PFSK-1 (cell line): Measurements from ENCODE around the gene RIIAD1.

ENCODE experiments used
- FOXP2 ChIP-seq: optimal IDR thresholded peaks from 2 replicates; pipeline ENCODE3; 2011; ENCODE audit warnings: borderline replicate concordance, control low read depth, inconsistent platforms; ENCODE audit not compliant: insufficient read depth; ENCODE audit errors: extremely low read length, extremely low read depth
- POLR2AphosphoS5 ChIP-seq: IDR thresholded peaks from 2 replicates; pipeline ENCODE4 v1.6.1; 2012; ENCODE audit warnings: low read depth, mild to moderate bottlenecking, control low read depth, low read length, moderate library complexity
- REST ChIP-seq, 2 experiments: IDR thresholded peaks; 2 replicates each; pipeline versions ENCODE4 v1.6.1 to v1.8.0; 2011 to 2012; ENCODE audit warnings: low read depth in 2 of 2, low read length in 2 of 2, control low read depth in 1 of 2, inconsistent platforms in 1 of 2, mild to moderate bottlenecking in 1 of 2, moderate library complexity in 1 of 2; ENCODE audit not compliant: insufficient read depth in 1 of 2
- SIN3A ChIP-seq: IDR thresholded peaks from 2 replicates; pipeline ENCODE4 v1.6.1; 2012; ENCODE audit warnings: mild to moderate bottlenecking, low read length, moderate library complexity, borderline replicate concordance; ENCODE audit not compliant: insufficient read depth
- TAF1 ChIP-seq: IDR thresholded peaks from 2 replicates; pipeline ENCODE4 v1.6.1; 2012; ENCODE audit warnings: low read length, control low read depth, borderline replicate concordance; ENCODE audit not compliant: insufficient read depth

The RIIAD1 gene

GRCh38 chr1:151775894-151776664 is 54.8 kb downstream of the RIIAD1 start:
- TF ChIP-seq SIN3A (no peak), TAF1 (no peak), REST (IDR thresholded peaks at IDR 0.05; ENCODE audit: insufficient read depth in 1 of 2, low read depth in 2 of 2, low read length in 2 of 2) (no peak), FOXP2 (no peak), POLR2AphosphoS5 (no peak)

GRCh38 chr1:151776665-151777062 is 55.3 kb downstream of the RIIAD1 start:
- TF ChIP-seq REST (IDR thresholded peaks at IDR 0.05; ENCODE audit: insufficient read depth in 1 of 2, low read depth in 2 of 2, low read length in 2 of 2) = no peak
- no peak for TF ChIP-seq TAF1
- no peak for TF ChIP-seq SIN3A
- TF ChIP-seq FOXP2 = no peak
- TF ChIP-seq POLR2AphosphoS5 = no peak

- no peak for TF ChIP-seq TAF1
- no peak for TF ChIP-seq FOXP2
- TF ChIP-seq REST (IDR thresholded peaks at IDR 0.05; ENCODE audit: insufficient read depth in 1 of 2, low read depth in 2 of 2, low read length in 2 of 2) = no peak
- no peak for TF ChIP-seq POLR2AphosphoS5
- no peak for TF ChIP-seq SIN3A
These were observed 56.0 kb downstream of the RIIAD1 start for GRCh38 chr1:151777317-151777716.
